Glomerular endothelial cell (primary cell): ENCODE measurements around the gene RPN2. TPM values are rescaled to one million over a fixed set of nuclear protein-coding genes. Genes with fewer than 3 reads are reported as not detected.

Experiments
- DNase-seq: peaks from one replicate; pipeline ENCODE4 v3.0.0-alpha.2; 2011; ENCODE audit warnings: low read depth, low spot score; ENCODE audit errors: extremely low read depth
- total RNA-seq: library from RNA; depleted of rRNA; stranded (reverse); fragments of >200 nt; gene quantifications from 2 replicates; pipeline ENCODE4 v1.2.3, GENCODE V29; 2015

Gene RPN2
- total RNA-seq, 1 donor from 2014 or later = 299 TPM

DNA sequence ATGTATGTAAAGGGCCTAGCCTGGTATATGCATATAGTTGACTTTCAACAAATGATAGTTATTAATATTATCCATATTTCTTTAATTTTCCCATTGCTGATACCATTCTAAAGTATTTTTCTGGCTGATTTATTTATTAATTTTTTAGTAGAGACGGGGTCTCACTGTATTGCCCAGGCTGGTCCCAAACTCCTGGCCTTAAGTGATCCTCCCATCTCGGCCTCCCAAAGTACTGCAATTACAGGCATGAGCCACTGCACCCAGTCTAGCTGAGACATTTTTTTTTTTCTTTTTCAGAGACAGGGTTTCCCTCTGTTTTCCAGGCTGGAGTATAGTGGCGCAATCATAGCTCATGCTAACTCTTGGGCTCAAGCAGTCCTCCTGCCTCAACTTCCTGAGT, 30.1 kb downstream of the RPN2 start:
- DNase-seq = no peak

- DNase-seq = no peak
These were observed 30.7 kb downstream of the RPN2 start for GRCh38 chr20:37209661-37210314.

GRCh38 chr20:37218441-37218840, 39.3 kb downstream of the RPN2 start:
- no peak for DNase-seq

- DNase-seq = no peak
These were observed 39.8 kb downstream of the RPN2 start for GRCh38 chr20:37218976-37219375.

DNA sequence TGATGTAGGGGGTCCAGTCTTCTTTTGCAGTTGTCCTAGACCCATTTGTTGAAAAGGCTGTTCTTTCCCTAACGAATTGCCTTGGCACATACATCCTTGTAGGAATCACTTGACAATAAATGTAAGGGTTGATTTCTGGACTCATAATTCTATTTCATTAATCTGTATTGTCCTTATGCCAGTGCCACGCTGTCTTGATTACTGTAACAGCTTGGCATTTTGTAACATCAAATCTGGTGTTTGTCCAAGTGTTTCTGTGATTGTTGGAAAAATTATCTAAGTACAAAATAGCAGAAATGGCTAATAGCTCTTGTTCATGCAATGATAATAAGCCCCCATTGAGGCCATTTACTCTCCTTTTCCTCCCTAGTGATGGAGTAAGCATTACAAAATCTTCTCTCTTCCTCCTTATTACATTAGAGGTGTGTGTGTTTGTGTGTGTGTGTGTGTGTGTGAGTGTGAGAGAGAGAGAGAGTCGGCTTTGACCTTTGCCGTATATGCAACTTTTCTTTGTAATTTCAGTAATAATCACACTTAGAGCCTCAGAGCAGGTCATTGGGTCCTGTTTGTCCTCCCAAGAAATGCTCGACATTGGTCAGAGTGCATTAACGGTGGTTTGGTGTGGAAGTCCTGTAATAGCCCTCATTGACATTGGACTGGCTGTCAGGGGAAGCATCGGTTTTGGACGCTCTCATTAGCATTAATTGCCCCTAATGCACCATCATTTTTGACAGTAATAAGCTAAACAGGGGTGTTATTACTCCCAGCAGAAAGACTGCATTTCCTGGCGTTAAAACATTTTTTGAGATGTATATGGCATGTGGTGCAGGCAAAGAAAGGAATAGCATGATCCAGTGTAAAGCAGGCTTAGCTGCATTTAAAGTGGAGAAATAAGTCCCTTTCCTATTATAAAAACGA, 40.9 kb downstream of the RPN2 start:
- no peak for DNase-seq

GRCh38 chr20:37220731-37221130, 41.6 kb downstream of the RPN2 start:
- DNase-seq = no peak

- no peak for DNase-seq
These were observed 43.0 kb downstream of the RPN2 start for GRCh38 chr20:37222086-37222485.

- DNase-seq = no peak
These were observed 43.9 kb downstream of the RPN2 start for GRCh38 chr20:37223053-37223452.

DNA sequence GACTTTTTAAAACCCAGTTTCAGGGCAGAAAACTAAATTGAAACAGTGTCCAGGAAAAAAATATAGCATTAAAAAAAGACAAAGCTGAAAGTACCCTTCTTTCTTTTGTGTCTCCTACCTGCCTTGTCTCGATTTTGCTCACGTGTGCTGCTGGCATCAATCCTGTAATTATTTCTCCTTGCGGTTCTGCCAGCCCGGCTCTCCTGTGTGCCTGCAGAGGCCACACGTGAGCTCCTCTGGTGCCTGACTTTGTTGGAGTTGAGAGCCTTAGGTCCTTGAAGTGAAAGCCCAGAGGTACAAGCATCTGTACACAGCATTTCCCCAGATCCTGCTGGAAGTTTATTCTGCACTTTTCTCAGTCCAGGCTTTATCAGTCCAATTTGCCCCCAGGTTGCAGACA, 46.0 kb downstream of the RPN2 start:
- DNase-seq = no peak

DNA sequence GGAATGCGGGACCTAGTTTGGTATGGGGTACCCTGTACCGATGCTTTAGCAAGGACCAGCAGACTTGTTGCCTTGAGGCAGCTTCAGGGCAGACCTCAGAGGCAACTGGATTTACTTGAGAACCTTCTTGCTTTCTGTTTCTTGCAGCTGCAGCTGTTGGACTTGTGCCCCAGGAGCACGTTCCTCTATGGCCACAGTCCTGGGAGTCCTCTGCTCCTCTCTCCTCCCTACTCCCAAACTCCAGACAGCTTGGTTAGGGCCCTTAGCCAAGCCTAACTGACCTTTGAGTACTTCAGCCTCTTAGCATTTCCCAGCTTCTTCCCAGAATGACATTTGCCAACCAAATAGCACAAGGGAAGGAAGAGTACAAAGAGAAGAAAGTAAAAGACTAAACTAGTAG, 47.8 kb downstream of the RPN2 start:
- DNase-seq = no peak

GRCh38 chr20:37228082-37228481, 49.0 kb downstream of the RPN2 start:
- DNase-seq = no peak

- DNase-seq = no peak
These were observed 49.5 kb downstream of the RPN2 start for GRCh38 chr20:37228656-37229055.

GRCh38 chr20:37229357-37229756, 50.2 kb downstream of the RPN2 start:
- no peak for DNase-seq

DNA sequence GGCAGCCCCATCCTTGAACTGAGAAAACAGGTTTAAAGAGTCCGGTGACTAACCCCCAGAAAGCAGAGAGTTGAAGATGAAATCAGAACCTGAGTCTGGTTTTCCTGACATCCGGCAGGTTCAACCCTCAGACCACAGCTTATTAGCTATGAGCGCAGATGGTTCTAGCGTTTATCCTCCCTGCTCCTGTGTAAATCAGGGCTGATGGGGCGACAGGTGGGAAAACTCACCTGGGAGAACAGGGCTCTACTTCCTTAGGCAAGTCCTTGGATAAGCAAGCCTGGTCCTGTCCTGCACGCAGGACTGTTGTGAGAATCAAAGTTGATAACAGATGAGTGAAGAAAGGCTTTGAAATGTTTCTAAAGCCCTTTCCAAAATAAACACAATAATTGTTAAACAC, 51.1 kb downstream of the RPN2 start:
- DNase-seq = no peak

- no peak for DNase-seq
These were observed 53.0 kb downstream of the RPN2 start for GRCh38 chr20:37231947-37232630.

DNA sequence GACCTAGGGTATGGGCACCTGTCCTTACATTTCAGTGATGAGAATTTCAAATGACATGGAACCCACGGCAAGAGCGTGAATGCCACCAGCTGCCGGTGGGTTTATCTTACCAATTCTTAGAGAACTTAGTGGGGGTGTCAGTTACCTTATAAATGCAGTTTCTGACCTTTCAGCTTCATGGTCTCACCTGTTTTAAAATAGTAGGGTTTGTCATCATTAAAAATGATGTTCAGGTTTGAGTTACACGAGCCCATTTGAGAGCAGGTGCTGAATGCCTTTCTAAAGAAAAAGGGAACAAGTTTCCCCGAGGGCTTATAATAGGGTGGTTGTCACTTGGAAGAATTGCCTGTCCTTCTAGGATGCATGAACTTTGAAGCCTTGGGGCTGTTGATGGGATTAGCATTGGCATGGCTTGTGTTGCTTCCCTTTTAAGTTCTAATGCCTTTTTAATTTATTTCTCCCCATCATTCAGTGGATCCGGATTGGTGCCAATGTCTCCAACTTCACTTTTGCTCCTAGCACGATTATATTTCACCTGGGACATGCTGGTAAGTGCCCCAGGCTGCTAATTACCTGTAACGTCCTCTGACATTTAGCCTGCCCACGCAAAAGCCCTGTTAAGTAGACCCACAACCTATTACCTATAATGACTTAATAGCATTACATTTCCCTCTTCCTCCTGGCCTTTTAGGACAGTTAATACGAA, 54.6 kb downstream of the RPN2 start:
- DNase-seq = no peak

DNA sequence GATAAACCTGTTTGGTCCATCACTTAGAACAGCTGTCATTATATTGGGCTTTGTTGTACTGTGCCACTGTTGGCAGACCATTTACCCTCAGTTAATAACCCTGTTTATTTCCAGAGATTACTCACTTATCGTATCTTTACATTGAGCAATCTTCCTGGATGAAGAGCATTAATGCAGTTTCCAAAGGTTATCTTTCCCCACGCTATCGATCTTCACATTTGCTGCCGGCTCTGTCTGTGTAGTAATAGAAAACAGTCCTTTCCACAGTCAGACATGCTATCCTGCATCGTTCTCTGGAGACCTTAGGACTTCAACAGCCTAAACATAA, 55.1 kb downstream of the RPN2 start:
- no peak for DNase-seq

- no peak for DNase-seq
These were observed 55.9 kb downstream of the RPN2 start for GRCh38 chr20:37235065-37235464.

DNA sequence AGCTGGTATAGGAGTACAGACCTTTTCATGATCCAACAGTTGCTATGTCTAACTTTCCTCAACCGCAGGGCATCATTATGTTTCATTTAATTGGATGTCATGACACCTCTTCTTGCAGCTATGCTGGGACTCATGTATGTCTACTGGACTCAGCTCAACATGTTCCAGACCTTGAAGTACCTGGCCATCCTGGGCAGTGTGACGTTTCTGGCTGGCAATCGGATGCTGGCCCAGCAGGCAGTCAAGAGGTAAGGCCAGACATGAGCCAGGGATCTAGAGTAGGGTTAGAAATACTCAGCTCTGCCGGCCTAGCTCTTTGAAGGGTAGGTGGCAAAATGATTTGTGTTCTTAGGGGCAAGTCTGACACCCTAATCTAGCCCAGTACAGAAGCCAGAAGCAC, 57.3 kb downstream of the RPN2 start:
- DNase-seq = no peak

DNA sequence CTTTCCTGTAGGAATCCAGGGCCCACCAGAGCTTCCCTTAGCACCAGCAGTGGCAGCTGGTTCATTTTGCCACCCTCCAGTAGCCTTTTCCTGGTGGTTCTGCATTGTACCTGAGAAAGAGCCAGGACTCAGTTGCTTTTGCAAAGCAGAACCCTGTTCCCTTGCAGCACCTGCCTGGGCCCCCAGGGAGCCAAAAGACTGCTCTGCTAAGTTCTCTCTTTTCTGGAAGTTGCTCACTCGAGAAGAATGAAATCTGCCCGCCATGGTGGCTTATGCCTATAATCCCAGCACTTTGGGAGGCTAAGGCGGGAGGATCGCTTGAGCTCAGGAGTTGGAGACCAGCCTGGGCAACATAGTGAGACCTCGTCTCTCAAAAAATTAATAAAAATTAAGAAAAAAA, 58.5 kb downstream of the RPN2 start:
- DNase-seq = no peak

DNA sequence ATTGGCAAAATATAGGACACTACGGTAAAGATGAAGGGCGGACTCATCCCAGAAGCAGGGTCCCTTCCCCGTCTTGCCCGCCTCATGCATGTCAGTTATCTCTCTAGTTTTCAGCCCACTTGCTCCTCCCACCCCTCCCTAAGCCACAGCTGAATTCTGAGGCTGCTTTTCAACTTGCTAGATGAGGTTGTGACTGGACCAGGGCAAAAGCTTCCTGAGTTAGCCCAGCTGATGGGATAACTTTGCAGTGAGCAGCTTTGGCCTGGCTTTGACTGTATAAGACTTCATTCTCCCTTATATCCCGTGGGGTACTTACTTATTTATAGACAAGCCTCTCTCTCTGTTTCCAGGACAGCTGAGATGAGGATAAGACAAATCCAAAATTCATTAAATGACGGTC, 59.3 kb downstream of the RPN2 start:
- no peak for DNase-seq
